HUES6 (cell line): ENCODE data around the gene GNB1L.
"Not testable (repeated sequence)": the region's sequence is repeated elsewhere in the genome, so short reads cannot be mapped to it uniquely, and the experiment has no call there.

ENCODE experiments used
- H3K27ac ChIP-seq: 2 replicates; pipeline ENCODE4 v1.7.0; 2013; ENCODE audit warnings: low read depth, mild to moderate bottlenecking, low read length, inconsistent platforms
- H3K27me3 ChIP-seq: 2 replicates; pipeline ENCODE4 v1.6.1; 2013; ENCODE audit warnings: low read length; ENCODE audit not compliant: control insufficient read depth, insufficient read depth
- H3K36me3 ChIP-seq: 2 replicates; pipeline ENCODE4 v1.6.1; 2013; ENCODE audit warnings: low read length; ENCODE audit not compliant: control insufficient read depth, insufficient read depth
- H3K4me1 ChIP-seq: 2 replicates; pipeline ENCODE4 v1.6.1; 2013; ENCODE audit warnings: low read length; ENCODE audit not compliant: control insufficient read depth, insufficient read depth
- H3K4me3 ChIP-seq: 2 replicates; pipeline ENCODE4 v1.5.1; 2013; ENCODE audit warnings: low read depth, low read length
- H3K9ac ChIP-seq: one replicate; pipeline ENCODE4 v1.6.1; 2013; ENCODE audit warnings: mild to moderate bottlenecking, low read length
- H3K9me3 ChIP-seq: 2 replicates; pipeline ENCODE4 v1.6.1; 2013; ENCODE audit warnings: low read depth, low read length; ENCODE audit not compliant: control insufficient read depth, insufficient read depth

The GNB1L gene

DNA sequence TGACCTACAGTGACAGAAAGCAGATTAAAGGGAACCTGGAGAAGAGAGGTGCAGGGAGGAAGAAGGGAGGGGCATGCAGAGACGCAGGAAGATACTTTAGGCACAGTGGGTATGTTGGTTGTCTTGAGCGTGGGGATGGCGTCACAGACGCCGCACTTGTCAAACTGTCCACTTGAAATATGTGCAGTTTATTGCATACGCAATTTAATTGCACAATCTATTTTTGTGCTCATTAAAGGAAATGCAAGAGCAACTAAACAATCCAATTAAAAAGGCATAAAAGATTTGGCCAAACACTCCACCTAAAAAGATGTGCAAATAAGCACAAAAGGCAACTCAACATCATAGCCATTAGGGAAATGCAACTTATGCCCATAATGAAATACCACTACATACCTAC is 16.8 kb downstream of the GNB1L start:
- Histone ChIP-seq H3K4me3 (no peak overlapping the region), H3K9me3 (no peaks in the 10 kb centered on the region), H3K4me1 (no peaks in the 10 kb centered on the region; the same call in 1 of the 2 replicates), H3K36me3 (no peaks in the 10 kb centered on the region), H3K9ac (no peak overlapping the region), H3K27me3 (no peaks in the 10 kb centered on the region), H3K27ac (no peak overlapping the region)

DNA sequence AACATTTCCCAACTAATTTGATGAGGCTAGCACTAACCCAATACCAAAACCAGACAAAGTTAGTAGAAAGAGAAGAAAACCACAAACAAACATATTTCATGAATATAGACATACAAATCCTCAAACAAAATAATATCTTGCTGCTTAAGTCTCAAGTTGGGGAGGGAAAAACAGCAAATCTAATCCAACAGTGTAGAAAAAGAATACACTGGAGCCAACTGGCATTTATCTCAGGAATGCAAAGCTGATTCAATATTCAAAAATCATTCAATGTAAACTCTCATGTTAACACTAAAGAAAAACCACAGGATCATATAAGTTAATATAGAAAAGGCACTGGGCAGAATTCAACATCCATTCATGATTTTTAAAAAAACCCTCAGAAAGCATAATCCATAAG is 18.2 kb downstream of the GNB1L start:
- H3K36me3 ChIP-seq = no peaks in the 10 kb centered on the region
- H3K27me3 ChIP-seq = no peaks in the 10 kb centered on the region
- H3K4me3 ChIP-seq = no peak overlapping the region
- H3K9me3 ChIP-seq = no peaks in the 10 kb centered on the region
- no peak overlapping the region for H3K9ac ChIP-seq
- no peak overlapping the region for H3K27ac ChIP-seq
- no peaks in the 10 kb centered on the region for H3K4me1 ChIP-seq

DNA sequence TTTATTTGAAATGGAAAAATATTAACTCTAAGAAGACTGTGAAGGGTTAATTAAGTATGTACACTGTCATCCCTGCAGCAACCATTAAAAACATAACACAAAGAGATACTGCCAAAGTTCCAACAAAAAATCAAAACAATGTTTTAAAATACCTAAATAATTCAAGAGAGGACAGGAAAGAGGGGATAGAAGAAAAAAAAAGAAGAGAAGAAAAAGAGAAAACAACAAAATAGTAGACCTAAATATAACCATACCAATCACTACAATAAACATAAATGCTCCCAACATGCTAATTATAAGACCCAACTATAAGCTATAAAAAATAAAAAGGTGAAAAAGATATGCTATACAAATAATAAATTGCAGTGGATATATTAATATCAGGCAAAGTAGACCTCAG is 20.1 kb downstream of the GNB1L start:
- no peaks in the 10 kb centered on the region for H3K4me1 ChIP-seq
- H3K4me3 ChIP-seq = no peak overlapping the region
- no peak overlapping the region for H3K27ac ChIP-seq
- no peaks in the 10 kb centered on the region for H3K27me3 ChIP-seq
- H3K9me3 ChIP-seq = no peaks in the 10 kb centered on the region
- H3K36me3 ChIP-seq = no peaks in the 10 kb centered on the region
- no peak overlapping the region for H3K9ac ChIP-seq

DNA sequence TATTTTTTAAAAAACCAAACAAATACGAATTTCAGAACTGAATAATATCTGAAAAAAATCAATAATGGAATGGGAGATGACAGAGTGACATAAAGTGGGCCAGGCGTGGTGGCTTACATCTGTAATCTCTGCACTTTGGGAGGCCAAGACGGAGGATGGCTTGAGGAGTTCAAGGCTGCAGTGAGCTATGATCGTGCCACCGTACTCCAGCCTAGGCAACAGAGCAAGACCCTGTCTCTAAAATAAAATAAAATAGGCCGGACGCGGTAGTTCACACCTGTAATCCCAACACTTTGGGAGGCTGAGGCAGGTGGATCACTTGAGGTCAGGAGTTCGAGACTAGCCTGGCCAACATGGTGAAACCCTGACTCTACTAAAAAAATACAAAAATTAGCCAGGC is 21.3 kb downstream of the GNB1L start:
- not testable (repeated sequence) for H3K4me1 ChIP-seq, H3K27me3 ChIP-seq, H3K9ac ChIP-seq, H3K27ac ChIP-seq, H3K4me3 ChIP-seq, H3K9me3 ChIP-seq, H3K36me3 ChIP-seq

DNA sequence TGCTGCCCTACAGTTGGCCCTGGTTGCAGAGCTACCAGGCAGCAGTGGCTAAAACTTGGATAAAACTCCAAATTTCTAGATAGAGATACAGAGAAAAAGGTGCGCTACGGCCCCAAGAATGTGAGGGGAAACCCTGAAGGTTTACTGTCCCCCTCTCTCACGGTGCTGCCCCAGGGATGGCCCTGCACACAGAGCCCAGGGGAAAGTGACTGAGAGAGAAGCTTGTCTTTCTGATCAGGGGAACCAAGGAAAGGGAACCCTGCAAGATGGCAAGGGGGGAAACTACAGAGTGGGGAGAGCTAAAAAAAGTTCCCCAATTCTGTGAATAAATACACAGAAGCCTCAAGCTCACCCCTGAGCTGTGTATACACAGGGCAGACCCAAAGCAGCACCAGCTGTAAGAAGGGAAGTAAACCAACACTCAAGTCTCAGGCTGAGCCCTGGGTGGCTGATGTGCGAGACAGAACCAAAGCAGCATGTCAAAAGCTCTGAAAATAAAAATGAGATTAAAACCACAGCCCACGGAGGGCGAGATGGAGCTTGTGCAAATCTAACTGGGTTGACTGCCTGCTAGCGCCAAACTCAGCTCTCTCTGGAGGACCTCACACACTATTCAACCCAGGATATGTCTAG is 22.1 kb downstream of the GNB1L start:
- Histone ChIP-seq H3K27me3 (no peaks in the 10 kb centered on the region), H3K27ac (no peak overlapping the region), H3K9ac (no peak overlapping the region), H3K4me1 (no peaks in the 10 kb centered on the region), H3K36me3 (no peaks in the 10 kb centered on the region), H3K4me3 (no peak overlapping the region), H3K9me3 (no peaks in the 10 kb centered on the region)

DNA sequence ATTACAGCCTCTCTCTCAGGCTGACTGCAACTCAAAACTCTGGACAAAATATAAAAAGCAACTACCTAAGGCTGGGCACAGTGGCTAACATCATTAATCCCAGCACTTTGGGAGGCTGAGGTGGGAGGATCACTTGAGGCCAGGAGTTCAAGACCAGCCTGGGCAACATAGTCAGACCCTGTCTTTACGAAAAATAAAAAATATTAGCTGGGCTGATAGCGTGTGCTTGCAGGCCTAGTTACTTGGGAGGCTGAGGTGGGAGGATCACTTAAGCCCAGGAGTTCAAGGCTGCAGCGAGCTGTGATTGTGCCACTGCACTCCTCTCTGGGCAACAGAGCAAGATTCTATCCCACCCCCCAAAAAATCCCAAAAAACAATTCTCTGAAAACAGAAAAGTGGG is 22.7 kb downstream of the GNB1L start:
- not testable (repeated sequence) for H3K9ac ChIP-seq, H3K4me3 ChIP-seq, H3K9me3 ChIP-seq

DNA sequence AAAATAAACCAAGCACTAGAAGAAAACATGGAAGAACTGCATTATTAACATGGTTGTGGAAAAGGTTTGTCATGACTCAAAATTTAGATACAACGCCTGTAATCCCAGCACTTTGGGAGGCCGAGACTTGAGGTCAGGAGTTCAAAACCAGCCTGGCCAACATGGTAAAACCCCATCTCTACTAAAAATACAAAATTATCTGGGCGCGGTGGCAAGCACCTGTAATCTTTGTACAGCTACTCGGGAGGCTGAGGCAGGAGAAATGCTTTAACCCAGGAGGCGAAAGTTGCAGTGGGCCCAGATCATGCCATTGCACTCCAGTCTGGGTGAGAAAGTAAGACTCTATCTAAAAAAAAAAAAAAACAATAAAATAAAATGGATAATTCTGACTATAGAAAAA is 23.7 kb downstream of the GNB1L start:
- Histone ChIP-seq H3K27ac (no peak overlapping the region), H3K27me3 (no peaks in the 10 kb centered on the region), H3K4me3 (no peak overlapping the region), H3K9ac (no peak overlapping the region), H3K9me3 (peaks cover 4% of the 10 kb centered on the region; the same call in 1 of the 2 replicates), H3K4me1 (no peaks in the 10 kb centered on the region), H3K36me3 (no peaks in the 10 kb centered on the region)

More for the DNA sequence above, 22.7 kb downstream of the GNB1L start:
- not testable (repeated sequence) for H3K27me3 ChIP-seq, H3K27ac ChIP-seq, H3K4me1 ChIP-seq, H3K36me3 ChIP-seq

DNA sequence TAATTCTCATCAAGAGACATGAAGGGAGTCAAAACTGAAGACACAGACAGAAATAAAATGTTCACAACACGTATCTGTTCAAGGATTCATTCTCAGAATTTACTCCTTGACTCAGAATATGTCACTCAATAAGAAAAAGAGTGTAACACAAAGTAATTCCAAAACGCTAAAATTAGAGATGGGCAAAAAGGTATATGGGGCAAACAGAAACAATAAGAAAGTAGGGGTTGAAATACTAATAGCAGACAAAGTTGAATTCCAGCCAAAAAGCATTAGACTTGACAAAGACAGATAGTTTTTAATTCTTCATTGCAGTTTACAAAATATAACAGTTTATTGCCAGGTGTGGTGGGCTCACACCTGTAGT is 26.7 kb downstream of the GNB1L start:
- Histone ChIP-seq H3K9me3 (peaks cover 4% of the 10 kb centered on the region; the same call in 1 of the 2 replicates), H3K27me3 (no peaks in the 10 kb centered on the region), H3K4me3 (no peak overlapping the region), H3K4me1 (no peaks in the 10 kb centered on the region), H3K9ac (no peak overlapping the region), H3K27ac (no peak overlapping the region), H3K36me3 (no peaks in the 10 kb centered on the region)

DNA sequence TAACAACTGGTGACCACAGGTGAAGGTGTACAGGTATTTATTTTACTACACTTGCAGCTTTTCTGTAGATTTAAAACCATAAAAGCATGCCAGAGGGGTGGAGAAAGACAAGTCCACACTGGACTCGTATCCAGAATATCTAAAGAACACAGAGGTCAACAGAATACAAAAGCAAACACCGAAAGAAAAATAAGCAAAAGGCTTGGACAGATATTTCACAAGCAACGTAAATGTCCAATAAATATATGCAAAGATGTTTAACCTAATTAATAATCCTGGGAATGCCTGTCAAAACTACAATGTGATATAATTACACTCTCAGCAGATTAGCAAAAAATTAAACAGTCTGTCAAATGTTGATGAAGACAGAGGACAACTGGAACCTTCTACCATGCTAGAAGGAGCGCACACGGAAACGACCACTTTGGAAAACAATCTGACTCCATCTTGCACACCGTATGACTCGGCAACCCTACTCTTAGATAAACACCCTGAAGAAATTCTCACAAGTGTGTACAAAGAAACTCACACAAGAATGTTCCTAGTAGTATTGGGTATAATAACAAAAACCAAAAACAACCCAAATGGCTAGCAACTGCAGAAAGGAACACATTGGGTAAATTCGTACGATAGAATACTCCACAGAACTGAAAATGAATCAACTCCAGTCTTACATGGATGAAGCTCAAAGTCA is 27.2 kb downstream of the GNB1L start:
- Histone ChIP-seq H3K4me1 (no peaks in the 10 kb centered on the region), H3K36me3 (no peaks in the 10 kb centered on the region), H3K4me3 (no peak overlapping the region), H3K27ac (no peak overlapping the region), H3K9ac (no peak overlapping the region), H3K9me3 (peaks cover 4% of the 10 kb centered on the region; the same call in 1 of the 2 replicates), H3K27me3 (no peaks in the 10 kb centered on the region)

DNA sequence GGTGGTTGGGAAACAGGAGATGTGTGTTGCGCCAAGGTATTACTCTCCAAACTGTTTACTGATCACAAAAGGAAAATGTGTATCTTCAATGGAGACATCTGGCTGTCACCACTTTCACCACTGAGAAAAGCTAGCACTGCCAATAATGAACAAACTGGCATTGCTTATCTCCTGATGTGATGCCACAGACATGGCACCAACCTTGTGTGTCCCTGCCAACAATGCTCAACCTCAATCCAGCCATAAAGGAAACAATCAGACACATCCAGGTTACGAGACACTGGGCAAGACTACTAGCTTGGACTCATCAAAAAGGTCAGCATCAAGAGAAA is 28.1 kb downstream of the GNB1L start:
- Histone ChIP-seq H3K4me3 (no peak overlapping the region), H3K9me3 (peaks cover 4% of the 10 kb centered on the region; the same call in 1 of the 2 replicates), H3K9ac (no peak overlapping the region), H3K4me1 (no peaks in the 10 kb centered on the region), H3K27ac (no peak overlapping the region), H3K27me3 (no peaks in the 10 kb centered on the region), H3K36me3 (no peaks in the 10 kb centered on the region)

DNA sequence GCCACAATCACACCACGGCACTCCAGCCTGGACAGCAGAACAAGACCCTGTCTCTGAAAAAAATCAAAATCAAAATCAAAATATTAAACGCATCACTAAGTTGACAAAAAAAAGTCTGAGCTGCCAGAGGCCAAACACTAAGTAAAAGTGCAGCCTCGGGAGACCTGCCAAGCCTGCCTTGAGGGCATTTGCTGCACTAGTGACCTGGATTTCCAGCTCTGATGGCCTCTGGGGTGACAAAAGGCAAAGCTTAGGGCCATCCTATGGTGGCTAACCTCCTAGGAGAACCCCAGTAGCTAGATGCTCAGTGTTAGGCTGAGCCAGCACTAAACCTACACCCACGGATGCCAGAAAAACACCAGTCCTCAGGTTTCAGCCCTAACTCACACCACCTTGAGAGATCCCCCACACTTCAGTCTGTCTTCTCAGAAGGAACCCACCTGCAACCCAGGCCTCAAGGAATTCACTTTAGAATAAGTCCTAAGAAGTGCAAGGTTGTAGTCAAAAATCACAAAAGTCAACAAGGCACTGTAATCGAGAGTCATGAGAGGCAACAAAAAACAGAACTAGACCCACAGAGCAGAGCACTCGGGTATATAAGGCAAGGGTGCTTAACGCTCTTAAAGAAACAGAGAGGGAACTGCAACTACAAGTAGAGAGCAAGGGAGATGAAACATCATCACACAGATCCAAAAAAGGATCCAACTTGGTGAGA is 28.6 kb downstream of the GNB1L start:
- peaks cover 4% of the 10 kb centered on the region; the same call in 1 of the 2 replicates for H3K9me3 ChIP-seq
- H3K4me3 ChIP-seq = no peak overlapping the region
- no peak overlapping the region for H3K27ac ChIP-seq
- no peak overlapping the region for H3K9ac ChIP-seq
- H3K27me3 ChIP-seq = no peaks in the 10 kb centered on the region
- no peaks in the 10 kb centered on the region for H3K36me3 ChIP-seq
- no peaks in the 10 kb centered on the region for H3K4me1 ChIP-seq
